GM12891 (cell line): Measurements from ENCODE around the gene DYNC1H1.
A peak's percentile ranks its signal among the peaks of the same experiment; 100 is the strongest.
"Not testable (repeated sequence)": the region's sequence is repeated elsewhere in the genome, so short reads cannot be mapped to it uniquely, and the experiment has no call there.

Experiments
- DNase-seq: peaks from one replicate; pipeline ENCODE4 v3.0.0; 2011; ENCODE audit warnings: low spot score; ENCODE audit not compliant: insufficient read length
- FAIRE-seq: peaks from 2 replicates; lab custom pipeline; 2011; peaks lifted over from hg19 to GRCh38; lab: Jason Lieb, UNC
- PAX5 ChIP-seq: IDR thresholded peaks from 2 replicates; pipeline ENCODE4 v1.6.1; 2011; ENCODE audit warnings: low read length, moderate library complexity, mild to moderate bottlenecking; ENCODE audit not compliant: insufficient read depth, severe bottlenecking
- POLR2A ChIP-seq: IDR thresholded peaks from 2 replicates; pipeline ENCODE4 v1.6.1; 2011; ENCODE audit warnings: low read depth, low read length, control low read depth
- POLR2AphosphoS5 ChIP-seq: IDR thresholded peaks from 2 replicates; pipeline ENCODE4 v1.6.1; 2011; ENCODE audit warnings: low read depth, low read length, control low read depth
- POU2F2 ChIP-seq: IDR thresholded peaks from 2 replicates; pipeline ENCODE4 v1.6.1; 2011; ENCODE audit warnings: low read depth, mild to moderate bottlenecking, control low read depth, low read length, moderate library complexity
- SPI1 ChIP-seq: IDR thresholded peaks from 2 replicates; pipeline ENCODE4 v1.6.1; 2011; ENCODE audit warnings: low read depth, low read length, control low read depth
- TAF1 ChIP-seq: IDR thresholded peaks from 2 replicates; pipeline ENCODE4 v1.6.1; 2011; ENCODE audit warnings: low read depth, low read length, control low read depth

Gene DYNC1H1

GRCh38 chr14:102071283-102071998 lies 107.1 kb downstream of the DYNC1H1 start:
- TF ChIP-seq POLR2A (no peak), TAF1 (no peak), PAX5 (no peak), POU2F2 (no peak), POLR2AphosphoS5 (no peak), SPI1 (no peak)
- DNase-seq (no peak), FAIRE-seq (no peak)

DNA sequence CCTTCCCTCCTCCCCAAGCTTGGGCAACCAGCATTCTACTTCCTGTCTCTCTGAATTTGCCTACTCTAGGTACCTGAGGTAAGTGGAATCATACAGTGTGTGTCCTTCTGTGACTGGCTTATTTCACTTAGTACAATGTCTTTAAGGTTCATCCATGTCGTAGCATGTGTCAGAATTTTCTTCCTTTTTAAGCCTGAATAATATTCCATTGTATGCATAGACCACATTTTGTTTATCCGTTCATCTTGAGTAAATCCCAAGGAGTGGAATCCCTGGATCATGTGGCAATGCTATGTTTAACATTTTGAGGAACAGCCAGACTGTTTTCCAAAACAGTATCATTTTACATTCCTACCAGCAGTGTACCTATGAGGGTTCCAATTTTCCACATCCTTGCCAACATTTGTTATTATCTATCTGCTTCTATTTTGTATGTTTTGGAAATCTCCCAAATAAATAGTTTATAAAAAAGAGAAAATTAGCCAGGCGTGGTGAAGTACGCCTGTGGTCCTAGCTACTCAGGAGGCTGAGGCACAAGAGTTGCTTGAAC lies 110.1 kb downstream of the DYNC1H1 start:
- DNase-seq: no peak
- FAIRE-seq: no peak
- TF ChIP-seq POLR2AphosphoS5 (no peak), POU2F2 (no peak), TAF1 (no peak), PAX5 (no peak), SPI1 (no peak), POLR2A (no peak)

- TF ChIP-seq SPI1: no peak
- no peak for TF ChIP-seq TAF1
- no peak for TF ChIP-seq POLR2AphosphoS5
- TF ChIP-seq PAX5: no peak
- TF ChIP-seq POU2F2: no peak
- TF ChIP-seq POLR2A: no peak
Measured at GRCh38 chr14:102075155-102075554, 110.8 kb downstream of the DYNC1H1 start.

DNA sequence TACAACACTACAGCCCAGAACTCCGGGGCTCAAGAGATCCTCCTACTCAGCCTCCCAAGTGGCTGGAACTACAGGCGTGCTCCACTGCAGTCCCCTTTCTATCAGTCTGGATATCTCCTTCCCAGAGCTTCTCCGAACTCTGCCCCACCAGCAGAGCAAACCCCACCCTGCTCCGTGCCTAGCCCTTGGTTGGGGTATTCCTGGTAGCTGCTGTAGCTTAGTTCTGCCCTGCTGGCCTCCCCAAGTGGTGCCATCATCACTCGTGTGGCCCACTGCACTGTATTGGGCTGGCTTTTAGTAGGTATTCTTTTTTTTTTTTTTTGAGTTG lies 113.0 kb downstream of the DYNC1H1 start:
- FAIRE-seq (no peak), DNase-seq (no peak)
- TF ChIP-seq TAF1 (no peak), POLR2A (peak; percentile 50; the same call in 1 of the 2 replicates), POU2F2 (no peak), POLR2AphosphoS5 (peak; percentile 76), PAX5 (no peak), SPI1 (no peak)

More at GRCh38 chr14:102075155-102075554, 110.8 kb downstream of the DYNC1H1 start:
- DNase-seq (no peak), FAIRE-seq (no peak)

DNA sequence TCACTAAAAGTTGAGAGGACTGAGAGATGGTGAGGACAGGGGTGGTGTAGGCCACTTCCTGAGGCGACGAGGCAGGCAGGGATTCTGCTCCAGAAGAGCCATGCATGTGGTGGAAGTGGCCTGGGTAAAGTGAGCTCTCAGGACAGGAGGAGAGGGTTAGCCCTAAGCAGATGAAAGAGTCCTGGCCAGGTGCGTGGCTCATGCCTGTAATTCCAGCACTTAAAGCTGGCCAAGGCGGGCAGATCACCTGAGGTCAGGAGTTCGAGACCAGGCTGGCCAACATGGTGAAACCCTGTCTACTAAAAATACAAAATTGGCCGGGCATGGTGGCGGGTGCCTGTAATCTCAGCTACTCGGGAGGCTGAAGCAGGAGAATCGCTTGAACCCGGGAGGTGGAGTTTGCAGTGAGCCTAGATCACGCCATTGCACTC lies 114.0 kb downstream of the DYNC1H1 start:
- TF ChIP-seq POLR2A: peak; percentile 20; the same call in 1 of the 2 replicates
- FAIRE-seq, DNase-seq: not testable (repeated sequence)

- FAIRE-seq (no peak), DNase-seq (no peak)
- TF ChIP-seq TAF1 (no peak), SPI1 (no peak), POLR2A (peak; percentile 17; the same call in 1 of the 2 replicates), PAX5 (no peak), POU2F2 (no peak), POLR2AphosphoS5 (peak; percentile 62)
Measured at GRCh38 chr14:102078831-102079699, 114.7 kb downstream of the DYNC1H1 start.

DNA sequence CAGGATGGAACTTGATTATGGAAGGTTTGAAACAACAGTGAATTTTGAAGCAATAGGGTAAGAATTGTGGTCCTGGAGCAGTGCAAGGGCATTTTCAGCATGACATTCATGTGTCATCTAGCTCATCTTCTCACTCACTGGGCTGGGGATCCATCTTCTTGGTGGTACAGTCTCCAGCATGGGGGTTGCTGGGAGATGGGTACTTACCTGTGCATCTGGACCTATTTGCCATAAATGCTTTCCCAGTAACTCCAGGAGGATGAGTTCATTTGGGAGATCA lies 115.3 kb downstream of the DYNC1H1 start:
- FAIRE-seq (no peak), DNase-seq (no peak)
- TF ChIP-seq POU2F2 (no peak), PAX5 (no peak)

DNA sequence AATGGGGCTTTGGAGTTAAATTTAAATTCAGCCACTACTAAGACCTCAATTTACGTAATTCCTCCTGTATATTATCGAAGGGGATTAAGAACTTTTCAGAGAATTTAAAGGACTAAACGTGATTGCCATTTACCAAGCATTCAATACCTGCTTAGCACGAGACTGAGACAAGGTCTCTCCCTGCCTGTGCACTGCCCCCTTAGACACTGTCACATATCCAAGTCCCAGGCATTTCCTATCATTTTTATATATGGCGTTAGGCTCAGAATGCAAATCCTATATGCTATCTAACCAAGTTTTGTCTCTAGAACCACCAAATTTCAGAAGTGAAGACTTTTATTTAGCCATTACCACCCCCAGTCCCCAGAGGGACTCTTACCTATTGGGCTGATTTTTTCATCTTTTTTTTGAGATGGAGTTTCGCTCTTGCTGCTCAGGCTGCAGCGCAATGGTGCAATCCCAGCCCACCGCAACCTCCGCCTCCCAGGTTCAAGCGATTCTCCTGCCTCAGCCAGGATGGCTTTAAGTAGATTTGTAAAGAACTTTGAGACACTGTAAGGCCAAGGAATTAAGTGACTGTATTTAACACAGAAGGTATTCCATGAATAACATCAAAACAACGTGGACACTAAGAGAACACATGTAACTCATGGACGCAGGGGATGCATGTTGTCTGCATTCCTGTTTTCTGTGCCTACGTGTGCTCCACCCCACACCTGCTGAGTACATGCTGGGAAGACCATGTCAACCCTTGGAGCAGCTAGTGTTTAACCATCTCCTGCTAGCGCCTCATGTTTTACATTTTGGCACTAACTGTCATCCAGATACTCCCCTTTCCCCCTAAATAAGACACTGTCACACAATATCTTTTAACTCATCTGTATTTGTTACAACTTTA lies 116.1 kb downstream of the DYNC1H1 start:
- DNase-seq (no peak), FAIRE-seq (no peak)
- TF ChIP-seq PAX5 (no peak), POLR2AphosphoS5 (peak; percentile 69; the same call in 1 of the 2 replicates), TAF1 (no peak), SPI1 (no peak), POU2F2 (no peak), POLR2A (peak; percentile 36; the same call in 1 of the 2 replicates)

DNA sequence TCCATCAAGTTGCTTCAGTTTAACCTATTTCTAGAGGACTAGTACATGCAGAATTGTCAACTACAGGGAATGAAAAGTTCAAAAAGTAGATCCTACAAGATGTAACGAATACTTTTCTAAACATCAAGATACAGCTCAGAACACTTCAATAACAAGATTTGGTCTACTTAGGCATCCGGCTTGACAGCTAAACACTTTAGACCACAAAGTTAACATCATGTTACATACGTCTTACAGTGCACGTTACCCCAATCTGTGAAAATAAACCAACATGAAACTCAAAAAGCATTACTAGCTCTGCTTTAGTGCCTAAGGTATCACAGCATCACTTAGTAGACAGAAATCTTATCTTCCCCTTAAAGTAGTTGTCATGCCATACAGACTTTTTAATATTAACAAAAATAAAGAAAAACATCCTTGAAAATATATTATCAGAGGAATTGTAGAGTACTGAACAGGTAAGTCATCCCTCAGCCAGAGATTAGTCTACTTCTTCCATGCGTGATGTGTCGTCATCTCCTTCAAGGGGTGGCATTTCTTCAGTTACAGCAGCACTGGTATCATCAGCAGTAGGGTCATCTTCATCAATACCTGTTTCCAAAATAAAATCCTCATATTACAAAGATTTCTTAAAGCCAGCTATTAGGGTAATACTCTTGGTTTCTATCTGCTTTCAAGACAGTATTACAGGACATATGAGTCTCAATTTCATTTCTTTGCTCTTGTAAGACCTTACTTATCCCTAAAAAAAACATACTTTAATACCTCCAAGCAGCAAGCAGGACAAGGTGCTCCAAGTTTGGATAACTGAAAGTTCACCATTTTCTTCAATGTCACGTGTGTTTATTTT lies 117.1 kb downstream of the DYNC1H1 start:
- TF ChIP-seq POLR2A: 0 out of 2 replicates have a peak, but pooled peaks have one; percentile 4
- no peak for TF ChIP-seq SPI1
- FAIRE-seq: no peak
- DNase-seq: no peak

- not testable (repeated sequence) for FAIRE-seq, DNase-seq
Measured at GRCh38 chr14:102084522-102084921, 120.1 kb downstream of the DYNC1H1 start.
